MM.1S (cell line): Measurements from ENCODE around the gene ZC3H8.

Experiments used
- EZH2 ChIP-seq: fragments of 300-600 bp; sonication (generic); optimal IDR thresholded peaks from 2 replicates; pipeline ENCODE3; 2017; ENCODE audit warnings: low read depth, mild to moderate bottlenecking, antibody characterized with exemption, low read length, mixed read lengths
- TF ChIP-seq, protein P1 (sequence below): fragments of 300-600 bp; sonication (generic); IDR thresholded peaks from 2 replicates; pipeline ENCODE4 v1.5.1; 2016; ENCODE audit warnings: antibody characterized with exemption, low read length, mixed read lengths

DNA sequence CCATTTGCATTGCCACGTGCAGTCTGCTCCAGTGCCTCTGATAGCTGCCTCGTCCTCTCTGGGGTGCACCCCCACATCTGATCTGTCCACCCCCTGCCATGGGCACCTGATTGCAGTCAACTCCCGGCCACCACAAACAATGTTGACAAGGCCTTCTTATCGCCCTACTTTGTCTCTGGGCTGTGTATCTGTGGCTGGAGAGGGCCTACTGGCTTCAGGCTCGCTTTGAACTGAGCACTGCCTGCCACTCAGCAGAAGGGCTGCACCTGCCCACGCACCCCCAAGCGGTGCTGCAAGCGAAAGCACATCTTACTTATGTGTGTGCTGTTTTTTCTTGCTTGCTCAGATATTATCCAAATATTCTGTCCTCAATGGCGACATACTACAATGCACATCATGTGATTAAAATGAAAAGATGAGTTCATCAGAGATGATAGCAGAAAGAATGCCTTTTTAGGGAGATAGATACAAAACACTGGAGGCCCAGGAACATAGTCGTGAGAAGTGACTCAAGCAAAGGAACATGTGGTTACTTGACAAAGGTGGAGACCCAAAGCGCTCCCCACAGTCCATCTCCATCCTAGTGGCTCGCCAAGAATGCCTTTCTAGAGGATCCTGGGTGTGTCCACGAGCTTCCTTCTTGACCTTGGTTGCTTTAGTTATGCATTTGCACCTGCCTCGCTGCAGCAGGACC is 87.9 kb downstream of the ZC3H8 start:
- TF ChIP-seq, protein P1, sequence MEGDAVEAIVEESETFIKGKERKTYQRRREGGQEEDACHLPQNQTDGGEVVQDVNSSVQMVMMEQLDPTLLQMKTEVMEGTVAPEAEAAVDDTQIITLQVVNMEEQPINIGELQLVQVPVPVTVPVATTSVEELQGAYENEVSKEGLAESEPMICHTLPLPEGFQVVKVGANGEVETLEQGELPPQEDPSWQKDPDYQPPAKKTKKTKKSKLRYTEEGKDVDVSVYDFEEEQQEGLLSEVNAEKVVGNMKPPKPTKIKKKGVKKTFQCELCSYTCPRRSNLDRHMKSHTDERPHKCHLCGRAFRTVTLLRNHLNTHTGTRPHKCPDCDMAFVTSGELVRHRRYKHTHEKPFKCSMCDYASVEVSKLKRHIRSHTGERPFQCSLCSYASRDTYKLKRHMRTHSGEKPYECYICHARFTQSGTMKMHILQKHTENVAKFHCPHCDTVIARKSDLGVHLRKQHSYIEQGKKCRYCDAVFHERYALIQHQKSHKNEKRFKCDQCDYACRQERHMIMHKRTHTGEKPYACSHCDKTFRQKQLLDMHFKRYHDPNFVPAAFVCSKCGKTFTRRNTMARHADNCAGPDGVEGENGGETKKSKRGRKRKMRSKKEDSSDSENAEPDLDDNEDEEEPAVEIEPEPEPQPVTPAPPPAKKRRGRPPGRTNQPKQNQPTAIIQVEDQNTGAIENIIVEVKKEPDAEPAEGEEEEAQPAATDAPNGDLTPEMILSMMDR = no peak
- TF ChIP-seq EZH2 = no peak
